Measurements from ENCODE around the gene PTGFR.

- TF ChIP-seq, protein P1, sequence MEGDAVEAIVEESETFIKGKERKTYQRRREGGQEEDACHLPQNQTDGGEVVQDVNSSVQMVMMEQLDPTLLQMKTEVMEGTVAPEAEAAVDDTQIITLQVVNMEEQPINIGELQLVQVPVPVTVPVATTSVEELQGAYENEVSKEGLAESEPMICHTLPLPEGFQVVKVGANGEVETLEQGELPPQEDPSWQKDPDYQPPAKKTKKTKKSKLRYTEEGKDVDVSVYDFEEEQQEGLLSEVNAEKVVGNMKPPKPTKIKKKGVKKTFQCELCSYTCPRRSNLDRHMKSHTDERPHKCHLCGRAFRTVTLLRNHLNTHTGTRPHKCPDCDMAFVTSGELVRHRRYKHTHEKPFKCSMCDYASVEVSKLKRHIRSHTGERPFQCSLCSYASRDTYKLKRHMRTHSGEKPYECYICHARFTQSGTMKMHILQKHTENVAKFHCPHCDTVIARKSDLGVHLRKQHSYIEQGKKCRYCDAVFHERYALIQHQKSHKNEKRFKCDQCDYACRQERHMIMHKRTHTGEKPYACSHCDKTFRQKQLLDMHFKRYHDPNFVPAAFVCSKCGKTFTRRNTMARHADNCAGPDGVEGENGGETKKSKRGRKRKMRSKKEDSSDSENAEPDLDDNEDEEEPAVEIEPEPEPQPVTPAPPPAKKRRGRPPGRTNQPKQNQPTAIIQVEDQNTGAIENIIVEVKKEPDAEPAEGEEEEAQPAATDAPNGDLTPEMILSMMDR (conservative IDR thresholded peaks at IDR 0.05; ENCODE audit: low read length) = no peak
- no peak for TF ChIP-seq EZH2phosphoT487 (IDR thresholded peaks at IDR 0.05; ENCODE audit: borderline replicate concordance, low read depth, low read length)
Measured at GRCh38 chr1:78559680-78560079, 68.9 kb downstream of the PTGFR start.

Measured in OCI-LY7 (cell line).